Uterus (tissue), 2 donors: ENCODE data around the gene TBC1D19.

Experiments used
- CTCF ChIP-seq, 4 experiments: fragments of 200-600 bp in 2 of 4; fragments of 450-650 bp in 2 of 4; sonication (generic) in 2 of 4; IDR thresholded peaks; one replicate each; pipeline ENCODE4 v1.5.1; 2016 to 2019; ENCODE audit warnings: antibody characterized with exemption in 4 of 4, mild to moderate bottlenecking in 2 of 4, moderate library complexity in 1 of 4
- POLR2A ChIP-seq, 2 donors: fragments of 450-650 bp; IDR thresholded peaks; one replicate each; pipeline ENCODE4 v1.6.1; 2016; ENCODE audit warnings: antibody characterized with exemption in 2 of 2, mild to moderate bottlenecking in 1 of 2, moderate library complexity in 1 of 2

GRCh38 chr4:26542991-26543390 is 40.9 kb upstream of the TBC1D19 start:
- TF ChIP-seq CTCF (IDR thresholded peaks at IDR 0.05): no peak
- TF ChIP-seq POLR2A (IDR thresholded peaks at IDR 0.05): no peak
